Activated naive CD4-positive, alpha-beta T cell treated with anti-CD3 and anti-CD28 coated beads, Interleukin-2, amount 50 U/mL, for 16 hours (primary cell): ENCODE measurements around the gene NKX2-1.
"Not testable (repeated sequence)": the region's sequence is repeated elsewhere in the genome, so short reads cannot be mapped to it uniquely, and the experiment has no call there.

Experiments used
- DNase-seq: peaks from one replicate; pipeline ENCODE4 v3.0.0-alpha.2; 2020

The NKX2-1 gene

GRCh38 chr14:36519431-36520321, at the start of gene NKX2-1:
TSS of gene NKX2-1 (minus strand) at chr14:36520232. CDS start at chr14:36520129, 103 bp downstream.
- no peak for DNase-seq

- DNase-seq: peak; percentile 33
These were observed 36.9 kb upstream of the NKX2-1 start for GRCh38 chr14:36556811-36557433.

GRCh38 chr14:36555998-36556743, 36.1 kb upstream of the NKX2-1 start:
- DNase-seq: no peak

GRCh38 chr14:36553656-36554260, 33.7 kb upstream of the NKX2-1 start:
- no peak for DNase-seq

GRCh38 chr14:36550899-36551298, 30.9 kb upstream of the NKX2-1 start:
- DNase-seq: no peak

GRCh38 chr14:36544280-36544679, 24.2 kb upstream of the NKX2-1 start:
- DNase-seq: not testable (repeated sequence)

GRCh38 chr14:36538051-36538450, 18.0 kb upstream of the NKX2-1 start:
- DNase-seq: no peak

- DNase-seq: no peak
These were observed 9.0 kb upstream of the NKX2-1 start for GRCh38 chr14:36529062-36529461.

- no peak for DNase-seq
These were observed 5.7 kb upstream of the NKX2-1 start for GRCh38 chr14:36525746-36526099.

GRCh38 chr14:36524874-36525745, 5.1 kb upstream of the NKX2-1 start:
- DNase-seq: no peak

GRCh38 chr14:36524220-36524837, 4.3 kb upstream of the NKX2-1 start:
- DNase-seq: no peak

- no peak for DNase-seq
These were observed 3.1 kb upstream of the NKX2-1 start for GRCh38 chr14:36522972-36523715.

- no peak for DNase-seq
These were observed 2.4 kb upstream of the NKX2-1 start for GRCh38 chr14:36522347-36522971.

GRCh38 chr14:36521598-36522345, 1.7 kb upstream of the NKX2-1 start:
- DNase-seq: no peak

GRCh38 chr14:36520601-36521525, 831 bp upstream of the NKX2-1 start:
- no peak for DNase-seq

GRCh38 chr14:36518586-36519430, 1.2 kb downstream of the NKX2-1 start:
- no peak for DNase-seq

GRCh38 chr14:36518031-36518585, 1.9 kb downstream of the NKX2-1 start:
- no peak for DNase-seq
